ENCODE data around the gene TBC1D2B. TPM values are rescaled to one million over a fixed set of nuclear protein-coding genes. Genes with fewer than 3 reads are reported as not detected.

TBC1D2B gene
- total RNA-seq, 1 donor from 2014 or later: 13.8 TPM

DNA sequence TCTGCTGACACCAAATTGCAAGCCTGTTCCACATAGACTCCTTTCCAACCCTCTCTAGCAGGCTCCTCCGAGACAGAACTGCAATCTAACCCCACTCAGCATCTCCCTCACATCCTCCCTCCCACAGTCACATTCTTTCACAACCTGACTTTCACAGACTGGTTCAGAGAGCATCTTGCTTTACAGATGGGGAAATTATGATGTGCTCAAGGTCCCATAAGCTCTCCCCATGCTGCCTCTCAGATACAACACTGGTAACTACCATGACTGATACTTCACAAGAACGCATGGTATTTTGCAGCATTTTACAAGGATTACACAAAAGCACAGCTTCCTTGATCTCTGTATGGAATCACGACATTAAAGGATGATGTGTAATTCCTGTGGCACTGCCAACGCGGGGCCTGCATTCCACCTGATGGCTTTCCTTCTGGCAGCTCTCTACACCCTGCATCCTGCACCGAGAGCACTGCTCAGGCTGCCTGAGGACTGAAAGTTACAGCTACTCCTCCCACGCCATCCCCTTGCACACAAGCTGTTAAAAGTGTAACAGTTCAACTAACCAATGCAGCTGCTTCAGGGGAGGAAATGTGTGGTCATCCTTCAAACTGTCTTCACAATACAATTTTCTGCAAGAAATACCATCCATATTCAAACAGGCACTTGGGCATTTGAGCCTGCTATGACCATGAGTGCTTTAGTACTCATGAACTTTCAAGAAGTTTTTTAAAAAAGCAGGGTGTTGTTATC, 27.6 kb downstream of the TBC1D2B start:
- Mint-ChIP-seq H3K9me3 (ENCODE audit: unreplicated experiment) (no peaks in the 10 kb centered on the region), H3K27me3 (ENCODE audit: unreplicated experiment) (no peaks in the 10 kb centered on the region), H3K27ac (ENCODE audit: unreplicated experiment) (no peak overlapping the region), H3K36me3 (ENCODE audit: low read depth, unreplicated experiment) (no peaks in the 10 kb centered on the region), H3K4me3 (ENCODE audit: unreplicated experiment) (no peak overlapping the region), H3K4me1 (ENCODE audit: unreplicated experiment) (peaks cover 50% of the 10 kb centered on the region)
- no peak for DNase-seq (ENCODE audit: low spot score)
- TF ChIP-seq, protein P1, sequence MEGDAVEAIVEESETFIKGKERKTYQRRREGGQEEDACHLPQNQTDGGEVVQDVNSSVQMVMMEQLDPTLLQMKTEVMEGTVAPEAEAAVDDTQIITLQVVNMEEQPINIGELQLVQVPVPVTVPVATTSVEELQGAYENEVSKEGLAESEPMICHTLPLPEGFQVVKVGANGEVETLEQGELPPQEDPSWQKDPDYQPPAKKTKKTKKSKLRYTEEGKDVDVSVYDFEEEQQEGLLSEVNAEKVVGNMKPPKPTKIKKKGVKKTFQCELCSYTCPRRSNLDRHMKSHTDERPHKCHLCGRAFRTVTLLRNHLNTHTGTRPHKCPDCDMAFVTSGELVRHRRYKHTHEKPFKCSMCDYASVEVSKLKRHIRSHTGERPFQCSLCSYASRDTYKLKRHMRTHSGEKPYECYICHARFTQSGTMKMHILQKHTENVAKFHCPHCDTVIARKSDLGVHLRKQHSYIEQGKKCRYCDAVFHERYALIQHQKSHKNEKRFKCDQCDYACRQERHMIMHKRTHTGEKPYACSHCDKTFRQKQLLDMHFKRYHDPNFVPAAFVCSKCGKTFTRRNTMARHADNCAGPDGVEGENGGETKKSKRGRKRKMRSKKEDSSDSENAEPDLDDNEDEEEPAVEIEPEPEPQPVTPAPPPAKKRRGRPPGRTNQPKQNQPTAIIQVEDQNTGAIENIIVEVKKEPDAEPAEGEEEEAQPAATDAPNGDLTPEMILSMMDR (IDR thresholded peaks at IDR 0.05; ENCODE audit: unreplicated experiment): no peak

DNA sequence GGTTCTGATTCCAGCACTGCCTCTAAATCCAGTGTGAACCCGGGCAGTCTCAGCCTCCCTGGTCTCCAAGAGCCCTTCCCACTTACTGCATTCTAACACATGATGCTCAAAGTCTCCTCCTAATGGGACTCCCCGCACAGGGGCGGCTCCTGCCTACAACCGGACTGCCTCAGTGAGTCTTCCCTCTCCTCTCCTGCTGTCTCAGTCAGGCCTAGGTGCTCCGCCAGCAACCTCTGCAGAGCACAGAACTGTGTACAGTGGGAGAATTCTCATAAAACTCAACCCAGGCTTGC, 28.9 kb downstream of the TBC1D2B start:
- no peaks in the 10 kb centered on the region for H3K27me3 Mint-ChIP-seq (ENCODE audit: unreplicated experiment)
- no peaks in the 10 kb centered on the region for H3K9me3 Mint-ChIP-seq (ENCODE audit: unreplicated experiment)
- no peak overlapping the region for H3K27ac Mint-ChIP-seq (ENCODE audit: unreplicated experiment)
- DNase-seq (ENCODE audit: low spot score): no peak
- no peaks in the 10 kb centered on the region for H3K36me3 Mint-ChIP-seq (ENCODE audit: low read depth, unreplicated experiment)
- H3K4me1 Mint-ChIP-seq (ENCODE audit: unreplicated experiment): peaks cover 50% of the 10 kb centered on the region
- H3K4me3 Mint-ChIP-seq (ENCODE audit: unreplicated experiment): no peak overlapping the region
- TF ChIP-seq, protein P1 (IDR thresholded peaks at IDR 0.05; ENCODE audit: unreplicated experiment): no peak

DNA sequence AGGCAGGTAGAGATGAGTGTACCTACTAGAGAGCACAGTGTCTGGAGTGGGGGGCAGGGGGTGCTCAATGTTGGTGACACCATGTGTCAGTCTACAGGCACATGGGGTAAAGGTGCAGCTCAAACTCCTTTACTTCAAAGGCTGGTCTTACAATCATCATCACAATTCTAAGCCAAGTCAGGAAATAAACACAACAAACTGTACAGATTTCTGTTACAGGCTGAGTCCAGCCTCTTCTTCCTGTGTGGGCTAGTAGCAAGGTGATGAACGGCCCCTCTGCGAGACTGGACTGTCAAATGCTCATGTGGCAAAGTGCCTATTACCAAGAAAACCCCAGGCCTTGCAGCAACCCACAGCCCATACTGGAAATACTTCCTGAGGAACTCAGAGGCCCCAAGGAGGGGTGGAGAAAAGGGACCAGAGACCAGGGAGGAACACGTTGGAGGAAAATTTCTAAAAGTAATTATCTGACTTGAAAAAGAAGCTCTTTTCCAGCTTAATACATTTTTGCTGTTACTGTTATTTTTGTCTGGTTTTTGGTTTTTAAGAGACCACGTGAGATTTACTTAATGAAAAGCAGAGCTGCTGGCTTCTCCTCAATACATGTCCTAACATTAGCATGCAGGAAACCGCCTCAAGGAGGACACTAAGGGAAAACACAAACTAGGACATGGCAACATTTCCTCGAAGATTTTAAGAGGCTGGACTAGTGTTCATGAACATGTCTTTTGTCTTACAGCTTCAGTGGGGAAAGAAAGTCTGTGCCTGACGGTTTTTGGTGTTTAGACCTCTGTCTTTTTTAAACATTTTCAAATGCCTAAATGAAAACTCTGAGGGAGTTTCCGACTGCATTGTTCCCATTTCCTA, 29.5 kb downstream of the TBC1D2B start:
- Mint-ChIP-seq H3K4me1 (ENCODE audit: unreplicated experiment) (peaks cover 50% of the 10 kb centered on the region), H3K4me3 (ENCODE audit: unreplicated experiment) (no peak overlapping the region), H3K27ac (ENCODE audit: unreplicated experiment) (no peak overlapping the region), H3K27me3 (ENCODE audit: unreplicated experiment) (no peaks in the 10 kb centered on the region), H3K9me3 (ENCODE audit: unreplicated experiment) (no peaks in the 10 kb centered on the region), H3K36me3 (ENCODE audit: low read depth, unreplicated experiment) (no peaks in the 10 kb centered on the region)
- DNase-seq (ENCODE audit: low spot score): no peak
- TF ChIP-seq, protein P1 (IDR thresholded peaks at IDR 0.05; ENCODE audit: unreplicated experiment): no peak

DNA sequence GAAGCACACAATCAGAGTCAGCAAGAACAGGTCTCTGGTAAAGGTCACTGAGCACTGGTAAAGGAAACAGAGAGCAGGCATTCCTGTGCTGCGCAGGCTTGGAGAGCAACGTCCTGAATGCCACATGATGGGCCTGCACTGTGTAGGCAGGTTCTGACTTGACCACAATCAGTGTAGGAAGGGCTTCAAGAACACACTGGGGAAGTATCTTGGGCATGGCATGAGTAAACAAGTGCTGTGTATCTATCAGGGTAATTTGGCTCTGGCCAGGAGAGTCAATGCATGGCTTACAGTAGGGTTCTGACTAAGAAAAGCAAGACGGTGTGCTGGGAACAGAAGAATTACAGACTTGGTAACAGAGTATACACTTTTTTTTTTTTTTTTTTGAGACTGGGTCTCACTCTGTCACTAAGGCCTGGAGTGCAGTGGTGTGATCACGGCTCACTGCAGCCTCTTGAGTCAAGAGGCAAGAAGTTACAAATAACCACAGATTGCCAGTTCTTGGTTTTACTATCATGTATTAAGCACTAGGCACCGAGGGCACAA, 30.6 kb downstream of the TBC1D2B start:
- Mint-ChIP-seq H3K9me3 (ENCODE audit: unreplicated experiment) (no peaks in the 10 kb centered on the region), H3K4me3 (ENCODE audit: unreplicated experiment) (no peak overlapping the region), H3K4me1 (ENCODE audit: unreplicated experiment) (peaks cover 43% of the 10 kb centered on the region), H3K27me3 (ENCODE audit: unreplicated experiment) (no peaks in the 10 kb centered on the region), H3K27ac (ENCODE audit: unreplicated experiment) (no peak overlapping the region), H3K36me3 (ENCODE audit: low read depth, unreplicated experiment) (no peaks in the 10 kb centered on the region)
- no peak for DNase-seq (ENCODE audit: low spot score)
- TF ChIP-seq, protein P1 (IDR thresholded peaks at IDR 0.05; ENCODE audit: unreplicated experiment): no peak

DNA sequence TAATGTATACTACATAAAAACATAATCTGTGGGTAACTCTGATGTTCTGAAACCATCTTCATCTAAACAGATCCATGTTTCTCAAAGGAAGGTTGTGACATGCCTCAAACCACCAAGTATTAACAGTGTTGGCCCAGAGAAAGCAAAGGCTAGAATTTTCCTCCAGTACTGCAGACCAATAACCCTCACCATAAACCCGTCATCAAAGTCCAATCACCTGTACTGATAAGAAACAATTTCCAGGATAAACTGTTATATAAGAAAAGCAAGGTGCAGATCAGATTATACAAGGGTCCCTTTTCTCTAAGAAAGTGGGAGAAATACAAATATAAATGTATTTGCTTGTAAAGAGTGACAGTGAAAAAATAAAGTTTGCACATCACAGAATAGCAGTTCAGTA, 32.3 kb downstream of the TBC1D2B start:
- Mint-ChIP-seq H3K36me3 (ENCODE audit: low read depth, unreplicated experiment) (no peaks in the 10 kb centered on the region), H3K9me3 (ENCODE audit: unreplicated experiment) (no peaks in the 10 kb centered on the region), H3K27me3 (ENCODE audit: unreplicated experiment) (peaks cover 1% of the 10 kb centered on the region), H3K4me1 (ENCODE audit: unreplicated experiment) (peaks cover 32% of the 10 kb centered on the region), H3K27ac (ENCODE audit: unreplicated experiment) (no peak overlapping the region), H3K4me3 (ENCODE audit: unreplicated experiment) (no peak overlapping the region)
- no peak for DNase-seq (ENCODE audit: low spot score)
- TF ChIP-seq, protein P1 (IDR thresholded peaks at IDR 0.05; ENCODE audit: unreplicated experiment): no peak
